SU-DHL-6 (cell line): ENCODE measurements around the gene HMG20A.

Experiments
- H2AFZ ChIP-seq: fragments of 200-600 bp; sonication (generic); 2 replicates; pipeline ENCODE4 v1.6.1; 2014; ENCODE audit warnings: low read depth, mild to moderate bottlenecking, moderate library complexity, mixed read lengths, antibody characterized with exemption, low read length; ENCODE audit not compliant: severe bottlenecking
- H3F3A ChIP-seq: fragments of 200-600 bp; shearing (Covaris generic); 2 replicates; pipeline ENCODE4 v1.6.0; 2016; ENCODE audit warnings: antibody characterized with exemption, mild to moderate bottlenecking; ENCODE audit not compliant: insufficient read depth
- H3K27ac ChIP-seq: fragments of 200-600 bp; sonication (generic); 2 replicates; pipeline ENCODE4 v1.5.1; 2016; ENCODE audit warnings: low read depth, mild to moderate bottlenecking, low read length, moderate library complexity, mixed read lengths
- H3K27me3 ChIP-seq: fragments of 200-600 bp; sonication (generic), shearing (Covaris generic); 2 replicates; pipeline ENCODE4 v1.6.0; 2014; ENCODE audit warnings: mild to moderate bottlenecking, low read length
- H3K36me3 ChIP-seq: fragments of 200-600 bp; sonication (generic); 2 replicates; pipeline ENCODE4 v1.6.1; 2014; ENCODE audit warnings: mild to moderate bottlenecking, low read length, mixed read lengths
- H3K4me2 ChIP-seq: fragments of 300-600, 200-600 bp; shearing (Covaris generic), sonication (generic); 2 replicates; pipeline ENCODE4 v1.6.0; 2014; ENCODE audit warnings: low read length, low read depth, mild to moderate bottlenecking; ENCODE audit not compliant: poor library complexity, severe bottlenecking
- H3K4me3 ChIP-seq: fragments of 200-600 bp; sonication (generic); 2 replicates; pipeline ENCODE4 v1.5.1; 2014; ENCODE audit warnings: antibody characterized with exemption, low read length, mild to moderate bottlenecking, mixed read lengths; ENCODE audit not compliant: insufficient read depth, poor library complexity, severe bottlenecking
- H3K79me2 ChIP-seq: fragments of 200-600 bp; sonication (generic); 2 replicates; pipeline ENCODE4 v1.6.1; 2014; ENCODE audit warnings: mild to moderate bottlenecking, low read length, moderate library complexity; ENCODE audit not compliant: insufficient read depth
- H3K9ac ChIP-seq: fragments of 200-600 bp; sonication (generic); 2 replicates; pipeline ENCODE4 v1.7.0; 2014; ENCODE audit warnings: mild to moderate bottlenecking, low read length
- H3K9me2 ChIP-seq: fragments of 200-600 bp; sonication (generic); replicated peaks from 2 replicates; pipeline ENCODE4 v1.6.1; 2014; ENCODE audit warnings: low read length; ENCODE audit not compliant: insufficient read depth
- H3K9me3 ChIP-seq: fragments of 200-600 bp; sonication (generic); 2 replicates; pipeline ENCODE4 v1.6.1; 2014; ENCODE audit warnings: low read length, mixed read lengths; ENCODE audit not compliant: insufficient read depth
- H4K20me1 ChIP-seq: fragments of 200-600 bp; sonication (generic); 2 replicates; pipeline ENCODE4 v1.6.1; 2014; ENCODE audit warnings: low read depth, mild to moderate bottlenecking, antibody characterized with exemption, low read length, moderate library complexity, mixed read lengths
- EZH2phosphoT487 ChIP-seq: fragments of 200-600 bp; sonication (generic), shearing (Covaris generic); conservative IDR thresholded peaks from 2 replicates; pipeline ENCODE4 v1.6.1; 2018; ENCODE audit warnings: mild to moderate bottlenecking, antibody characterized with exemption, low read length, moderate library complexity, mixed read lengths
- TF ChIP-seq, protein P1 (sequence below): fragments of 200-600 bp; sonication (generic); IDR thresholded peaks from one replicate; pipeline ENCODE4 v1.5.1; 2017; ENCODE audit warnings: antibody characterized with exemption, mild to moderate bottlenecking, low read length, moderate library complexity; ENCODE audit not compliant: insufficient read depth, poor library complexity, severe bottlenecking

Gene HMG20A

GRCh38 chr15:77508541-77509243 lies 88.0 kb downstream of the HMG20A start:
- TF ChIP-seq EZH2phosphoT487, result no peak
- TF ChIP-seq, protein P1, sequence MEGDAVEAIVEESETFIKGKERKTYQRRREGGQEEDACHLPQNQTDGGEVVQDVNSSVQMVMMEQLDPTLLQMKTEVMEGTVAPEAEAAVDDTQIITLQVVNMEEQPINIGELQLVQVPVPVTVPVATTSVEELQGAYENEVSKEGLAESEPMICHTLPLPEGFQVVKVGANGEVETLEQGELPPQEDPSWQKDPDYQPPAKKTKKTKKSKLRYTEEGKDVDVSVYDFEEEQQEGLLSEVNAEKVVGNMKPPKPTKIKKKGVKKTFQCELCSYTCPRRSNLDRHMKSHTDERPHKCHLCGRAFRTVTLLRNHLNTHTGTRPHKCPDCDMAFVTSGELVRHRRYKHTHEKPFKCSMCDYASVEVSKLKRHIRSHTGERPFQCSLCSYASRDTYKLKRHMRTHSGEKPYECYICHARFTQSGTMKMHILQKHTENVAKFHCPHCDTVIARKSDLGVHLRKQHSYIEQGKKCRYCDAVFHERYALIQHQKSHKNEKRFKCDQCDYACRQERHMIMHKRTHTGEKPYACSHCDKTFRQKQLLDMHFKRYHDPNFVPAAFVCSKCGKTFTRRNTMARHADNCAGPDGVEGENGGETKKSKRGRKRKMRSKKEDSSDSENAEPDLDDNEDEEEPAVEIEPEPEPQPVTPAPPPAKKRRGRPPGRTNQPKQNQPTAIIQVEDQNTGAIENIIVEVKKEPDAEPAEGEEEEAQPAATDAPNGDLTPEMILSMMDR, result no peak
- Histone ChIP-seq H3K36me3 (no peaks in the 10 kb centered on the region), H3K9me3 (no peaks in the 10 kb centered on the region), H3F3A (no peaks in the 10 kb centered on the region), H3K9me2 (no peaks in the 10 kb centered on the region), H3K9ac (no peak overlapping the region), H3K27ac (no peak overlapping the region), H2AFZ (no peak overlapping the region), H3K4me2 (no peak overlapping the region), H3K4me3 (no peak overlapping the region), H4K20me1 (no peaks in the 10 kb centered on the region), H3K27me3 (no peaks in the 10 kb centered on the region), H3K79me2 (no peaks in the 10 kb centered on the region)

DNA sequence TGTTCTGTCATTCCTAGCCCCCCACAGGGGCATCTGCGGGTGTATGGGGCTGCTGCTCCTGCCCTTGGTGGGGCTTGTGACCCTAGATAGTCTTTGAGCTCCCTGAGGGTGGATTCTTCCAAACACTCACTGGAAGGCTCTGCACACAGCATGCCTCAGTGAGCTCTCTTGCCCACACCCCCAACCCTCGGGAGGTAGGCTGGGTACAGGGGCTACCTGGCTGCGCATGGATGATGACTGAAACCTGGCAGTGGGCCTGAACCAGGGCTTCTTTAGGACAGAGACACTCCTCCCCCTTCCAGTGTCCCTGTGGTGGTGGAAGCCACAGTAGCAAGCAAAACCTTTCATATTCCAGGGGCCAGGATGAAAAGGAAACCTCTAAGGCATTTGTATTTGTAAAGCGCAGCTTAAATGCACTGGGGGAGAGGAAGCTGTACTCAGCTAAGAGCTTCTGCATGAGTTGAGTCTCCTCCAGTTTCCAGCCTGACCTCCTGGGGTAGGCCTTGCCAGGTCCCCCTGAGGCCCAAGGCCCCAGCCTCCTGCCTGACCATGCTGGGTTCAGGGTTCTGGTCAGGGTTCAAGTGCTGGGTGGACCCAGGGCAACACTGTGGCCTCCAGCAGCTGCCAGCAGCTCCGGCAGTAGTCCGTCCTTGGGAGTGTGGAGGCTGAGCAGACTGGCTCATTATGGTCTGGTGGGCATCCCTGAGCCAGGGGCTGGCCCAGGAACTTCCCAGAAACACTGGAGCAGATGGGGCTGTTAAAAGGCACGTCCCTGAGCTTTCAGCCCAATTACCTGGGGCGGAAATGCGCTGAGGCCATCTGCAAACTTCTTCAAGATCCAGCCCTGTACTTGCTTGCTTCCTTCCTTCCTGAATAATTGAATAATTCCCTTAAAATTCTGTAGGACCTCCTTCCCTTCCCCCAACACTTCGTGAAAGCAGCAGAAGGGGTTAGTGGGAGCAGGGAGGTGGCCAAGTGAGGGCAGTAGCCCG lies 89.7 kb downstream of the HMG20A start:
- Histone ChIP-seq H3K27me3 (no peaks in the 10 kb centered on the region), H3K9me3 (no peaks in the 10 kb centered on the region), H3F3A (no peaks in the 10 kb centered on the region), H3K36me3 (no peaks in the 10 kb centered on the region), H3K4me3 (no peak overlapping the region), H3K9me2 (no peaks in the 10 kb centered on the region), H3K27ac (no peak overlapping the region), H2AFZ (no peak overlapping the region), H4K20me1 (no peaks in the 10 kb centered on the region), H3K4me2 (no peak overlapping the region), H3K79me2 (no peaks in the 10 kb centered on the region), H3K9ac (no peak overlapping the region)
- no peak for TF ChIP-seq EZH2phosphoT487
- TF ChIP-seq, protein P1, result no peak

GRCh38 chr15:77511869-77512268 lies 91.2 kb downstream of the HMG20A start:
- Histone ChIP-seq H3K9ac (no peak overlapping the region), H3K4me2 (no peak overlapping the region)

More at GRCh38 chr15:77511869-77512268, 91.2 kb downstream of the HMG20A start:
- Histone ChIP-seq H3K36me3 (no peaks in the 10 kb centered on the region), H4K20me1 (no peaks in the 10 kb centered on the region), H3K9me3 (no peaks in the 10 kb centered on the region), H3K27ac (no peak overlapping the region), H3F3A (no peaks in the 10 kb centered on the region), H2AFZ (no peak overlapping the region), H3K79me2 (no peaks in the 10 kb centered on the region), H3K27me3 (no peaks in the 10 kb centered on the region), H3K9me2 (no peaks in the 10 kb centered on the region), H3K4me3 (no peak overlapping the region)
- TF ChIP-seq, protein P1, result no peak
- TF ChIP-seq EZH2phosphoT487, result no peak
